NK-92 (cell line): ENCODE data around the gene APRT.
"Not testable (repeated sequence)": the region's sequence is repeated elsewhere in the genome, so short reads cannot be mapped to it uniquely, and the experiment has no call there.

ENCODE experiments used
- DNase-seq: peaks from one replicate; lab custom pipeline; 2025; ENCODE audit not compliant: unreplicated experiment; lab: John Stamatoyannopoulos, UW

The APRT gene

DNA sequence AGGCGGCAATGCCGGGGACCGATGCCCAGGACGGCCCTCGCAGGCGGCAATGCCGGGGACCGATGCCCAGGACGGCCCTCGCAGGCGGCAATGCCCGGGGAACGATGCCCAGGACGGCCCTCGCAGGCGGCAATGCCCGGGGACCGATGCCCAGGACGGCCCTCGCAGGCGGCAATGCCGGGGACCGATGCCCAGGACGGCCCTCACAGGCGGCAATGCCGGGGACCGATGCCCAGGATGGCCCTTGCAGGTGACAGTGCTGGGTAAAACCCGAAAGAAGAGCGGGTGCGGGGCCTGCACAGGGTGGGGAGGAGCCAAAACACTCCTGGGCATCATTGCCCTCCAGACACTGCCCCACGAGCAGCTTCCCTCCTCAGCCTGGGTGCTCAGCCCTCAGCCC, 11.9 kb upstream of the APRT start:
- DNase-seq: not testable (repeated sequence)

DNA sequence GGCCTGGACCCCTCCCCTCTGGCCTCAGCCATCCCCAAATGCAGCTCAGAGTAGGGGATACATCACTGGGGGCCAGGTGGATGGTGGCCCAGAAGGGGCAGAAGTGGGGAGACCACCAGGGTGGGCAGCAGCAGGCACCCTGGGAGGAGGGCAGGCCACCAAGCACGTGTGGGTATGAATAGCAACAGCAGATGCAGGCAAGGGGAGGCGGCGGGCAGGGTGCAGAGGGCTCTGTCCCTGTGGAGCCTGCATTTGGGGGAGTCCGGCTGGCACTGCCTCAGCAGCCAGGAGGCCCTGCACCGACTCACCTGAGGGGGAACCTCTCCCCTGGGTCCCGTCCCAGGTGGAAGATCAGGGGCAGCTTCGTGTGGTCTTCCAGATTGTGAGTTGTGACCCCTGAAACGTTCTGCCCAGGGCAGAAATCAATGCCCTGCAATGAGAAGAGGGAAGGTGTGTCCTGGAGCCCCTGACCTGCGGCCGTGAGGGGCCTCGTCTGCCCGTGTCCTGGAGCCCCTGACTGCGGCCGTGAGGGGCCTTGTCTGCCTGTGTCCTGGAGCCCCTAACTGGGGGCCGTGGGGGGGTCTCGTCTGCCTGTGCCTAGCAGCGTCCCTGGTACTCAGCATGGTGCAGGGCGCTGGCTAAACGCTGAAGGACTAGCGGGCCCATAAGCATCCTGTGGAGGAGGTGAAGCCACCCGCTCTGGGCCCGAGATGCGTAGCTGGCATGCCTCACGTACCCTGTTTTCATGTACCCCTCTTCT, 10.7 kb upstream of the APRT start:
- DNase-seq: no peak

DNA sequence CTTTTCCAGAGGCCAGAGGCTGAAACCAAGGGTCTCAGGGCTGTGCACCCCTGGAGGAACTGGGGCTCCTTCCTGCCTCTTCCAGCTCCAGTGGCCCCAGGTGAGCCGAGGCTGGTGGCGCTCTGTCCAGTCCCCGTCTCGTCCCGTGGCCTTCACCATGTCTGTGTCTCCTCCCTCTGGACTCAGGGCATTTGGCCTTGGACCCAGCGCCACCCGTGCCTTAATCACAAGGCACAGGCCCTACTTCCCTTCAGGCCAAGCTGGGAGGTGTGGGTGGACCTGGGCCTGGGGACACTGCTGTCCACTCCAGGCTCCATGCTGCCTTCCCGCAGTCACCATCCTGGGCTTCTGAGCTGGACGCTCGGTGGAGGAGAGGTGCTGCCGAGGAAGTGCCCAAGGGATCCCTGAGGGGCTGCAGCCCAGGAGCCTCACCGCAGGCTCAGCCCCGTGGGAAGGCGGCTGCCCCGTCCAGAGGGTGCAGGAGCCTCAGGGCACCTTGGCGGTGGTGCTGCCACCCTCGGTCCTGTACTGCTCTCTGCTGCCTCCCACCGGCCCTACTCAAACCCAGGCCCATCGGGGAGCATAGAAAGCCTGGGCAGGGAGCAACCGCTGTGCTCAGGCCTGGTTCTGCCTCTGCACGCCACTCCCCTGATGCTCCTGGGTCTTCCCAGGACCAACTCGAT, 9.6 kb upstream of the APRT start:
- no peak for DNase-seq

- DNase-seq: no peak
Measured at GRCh38 chr16:88820385-88821025, 8.8 kb upstream of the APRT start.

DNA sequence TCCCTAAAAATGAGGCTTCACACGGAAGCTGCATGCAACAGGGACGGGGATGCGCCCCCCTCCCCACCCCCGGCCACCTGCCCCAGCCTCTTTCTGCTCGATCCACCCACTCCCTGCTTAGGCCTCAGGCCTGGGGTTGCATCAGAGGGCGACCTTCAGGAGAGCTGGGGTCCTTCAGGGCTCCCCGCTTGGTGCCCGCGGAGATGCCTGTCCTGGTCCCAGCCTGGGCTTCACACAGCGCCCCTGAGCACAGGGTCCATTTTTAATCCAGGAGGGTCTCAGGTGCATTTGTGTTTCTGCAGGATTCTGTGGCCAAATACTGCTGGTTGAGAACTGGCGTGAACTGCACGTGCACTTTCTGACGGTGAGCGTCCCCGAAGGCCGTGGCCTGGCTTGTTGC, 7.4 kb upstream of the APRT start:
- DNase-seq: no peak

GRCh38 chr16:88818575-88818874, 6.8 kb upstream of the APRT start:
- no peak for DNase-seq

DNA sequence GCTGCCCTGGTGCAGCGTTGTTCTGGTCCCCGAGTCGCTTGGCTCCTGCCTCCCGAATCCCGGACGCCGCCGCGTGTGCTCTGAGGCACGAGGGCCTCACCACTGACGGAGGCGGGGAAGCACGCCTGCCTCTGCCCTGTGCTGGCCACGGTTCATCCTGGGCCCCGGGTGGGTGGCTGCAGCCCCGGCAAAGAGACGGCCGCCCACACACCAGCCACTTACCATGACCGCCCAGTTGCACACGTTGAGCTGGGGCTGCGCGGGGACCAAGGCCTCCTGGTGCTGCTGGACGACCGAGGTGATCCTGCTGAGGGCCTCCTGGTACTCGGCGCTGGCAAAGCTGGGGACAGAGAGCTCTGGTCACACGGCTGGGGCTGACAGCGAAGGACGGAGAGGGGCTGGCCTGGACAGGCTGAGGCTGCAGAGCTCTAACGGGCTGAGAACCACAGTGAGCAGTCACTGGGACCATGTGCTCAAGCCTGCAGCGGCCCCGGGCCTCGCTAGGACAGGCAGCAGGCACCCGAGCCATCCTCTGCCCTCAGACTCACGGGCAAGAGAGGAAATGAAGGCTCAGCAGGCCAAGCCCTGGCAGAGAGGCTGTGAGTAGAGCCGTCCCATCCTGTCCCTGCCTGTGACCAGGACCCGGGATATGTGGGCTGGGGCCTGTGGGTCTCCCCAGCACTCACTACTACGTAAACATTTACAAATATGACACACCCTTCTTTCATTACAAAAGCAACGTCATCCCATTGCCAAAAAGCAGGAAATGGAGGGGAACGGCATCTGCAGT, 6.3 kb upstream of the APRT start:
- DNase-seq: no peak

- DNase-seq: no peak
Measured at GRCh38 chr16:88816736-88817535, 5.2 kb upstream of the APRT start.

DNA sequence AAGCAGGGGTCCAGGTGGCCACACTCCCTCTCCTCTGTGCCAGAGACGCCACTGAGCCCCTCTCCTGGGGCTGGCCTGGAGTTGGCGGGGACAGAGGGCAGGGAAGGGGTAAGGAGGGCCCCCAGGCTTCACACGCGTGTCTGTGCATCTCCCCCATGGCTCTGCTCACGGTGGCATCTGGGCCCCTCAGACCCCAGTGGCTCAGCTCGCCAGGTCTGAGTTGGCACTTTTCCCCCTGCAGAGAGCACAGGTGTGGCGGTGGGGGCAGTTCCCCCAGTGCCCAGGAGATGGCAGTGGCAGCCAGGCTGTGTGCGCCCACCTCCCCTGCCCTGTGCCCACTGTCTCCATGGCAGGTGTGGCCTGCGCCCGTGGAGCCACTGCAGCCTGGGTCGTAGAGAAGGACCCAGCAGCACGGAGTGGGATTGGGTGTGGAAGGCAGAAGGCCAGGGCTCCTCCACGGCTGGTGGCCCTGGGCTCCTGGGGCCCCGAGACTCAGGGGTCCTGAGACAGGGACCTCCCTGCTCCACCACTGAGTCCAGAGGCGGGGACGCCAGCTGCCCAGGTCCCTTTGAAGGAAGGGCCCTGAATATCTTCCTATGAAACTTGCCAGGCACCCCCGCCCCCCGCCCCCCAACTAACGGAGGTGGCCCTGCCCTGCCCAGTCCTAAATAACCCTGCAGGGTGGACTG, 4.3 kb upstream of the APRT start:
- no peak for DNase-seq

- no peak for DNase-seq
Measured at GRCh38 chr16:88815227-88815626, 3.5 kb upstream of the APRT start.

- DNase-seq: no peak
Measured at GRCh38 chr16:88814144-88814502, 2.4 kb upstream of the APRT start.

- no peak for DNase-seq
Measured at GRCh38 chr16:88813269-88814143, 1.8 kb upstream of the APRT start.

- no peak for DNase-seq
Measured at GRCh38 chr16:88812513-88813268, 963 bp upstream of the APRT start.

- no peak for DNase-seq
Measured at GRCh38 chr16:88810912-88811768, 588 bp downstream of the APRT start.

DNA sequence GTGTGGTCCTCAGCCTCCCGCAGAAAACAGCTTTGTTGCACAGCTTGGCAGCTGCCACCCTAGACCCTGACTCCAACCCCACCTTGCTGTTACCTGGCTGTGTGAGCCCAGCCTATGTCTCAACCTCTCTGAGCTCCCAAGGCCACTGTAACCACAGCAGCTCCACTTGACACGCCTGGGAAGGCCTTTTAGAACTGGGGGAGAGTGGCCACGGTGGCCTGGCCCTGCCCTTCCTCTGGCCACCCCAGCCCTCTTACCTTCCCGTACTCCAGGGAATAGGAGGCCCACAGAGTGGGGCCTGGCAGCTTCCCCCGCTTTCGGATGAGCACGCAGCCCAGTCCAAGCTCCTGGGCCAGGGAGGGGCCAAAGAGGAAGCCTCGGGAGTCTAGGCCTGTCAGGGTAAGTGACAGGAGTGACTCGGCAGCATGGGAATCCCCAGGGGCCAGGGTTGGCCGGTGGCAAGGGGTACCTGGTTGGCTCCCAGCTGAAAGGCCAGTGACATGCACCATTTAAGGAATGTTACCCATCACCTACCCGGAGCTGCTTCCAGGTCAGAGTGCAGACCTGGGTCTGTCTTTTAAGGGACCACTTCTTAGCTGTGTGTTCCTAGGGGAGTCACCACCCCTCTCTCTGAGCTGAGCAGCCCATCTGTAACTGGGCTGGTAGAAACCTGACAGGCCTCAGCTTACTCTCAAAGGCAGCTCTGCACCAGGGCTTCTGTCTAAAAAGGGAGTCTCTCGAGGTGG, 1.4 kb downstream of the APRT start:
- no peak for DNase-seq

DNA sequence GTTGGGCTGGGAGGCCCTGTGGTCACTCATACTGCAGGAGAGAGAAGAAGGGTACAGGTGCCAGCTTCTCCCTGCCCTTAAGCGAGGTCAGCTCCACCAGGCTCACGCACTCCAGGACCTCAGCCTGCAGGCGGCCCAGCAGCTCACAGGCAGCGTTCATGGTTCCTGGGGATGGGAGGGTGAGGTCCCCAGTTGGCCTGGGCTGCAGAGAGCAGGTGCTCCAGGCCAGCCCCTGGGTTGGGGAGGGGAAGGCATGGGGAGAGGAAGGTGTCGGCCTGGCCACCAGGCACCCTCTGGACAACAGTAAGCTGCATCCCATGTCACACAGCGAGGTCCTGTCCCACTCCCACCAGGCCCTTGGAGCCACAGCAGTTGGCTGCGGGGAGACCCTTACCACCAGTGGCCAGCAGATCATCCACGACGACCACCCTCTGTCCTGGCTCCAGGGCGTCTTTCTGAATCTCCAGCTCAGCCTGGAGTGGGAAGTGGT, 2.0 kb downstream of the APRT start:
- no peak for DNase-seq
